MM.1S (cell line): ENCODE results near the gene ZNF764.
"Not testable (repeated sequence)": the region's sequence is repeated elsewhere in the genome, so short reads cannot be mapped to it uniquely, and the experiment has no call there.

Experiments
- CTCF ChIP-seq: fragments of 300-600 bp; sonication (generic); IDR thresholded peaks from 2 replicates; pipeline ENCODE4 v1.5.1; 2016; ENCODE audit warnings: antibody characterized with exemption, low read length, mixed read lengths
- EZH2phosphoT487 ChIP-seq: fragments of 300-600 bp; sonication (generic); IDR thresholded peaks from 2 replicates; pipeline ENCODE4 v1.6.1; 2018; ENCODE audit warnings: antibody characterized with exemption, low read length

- TF ChIP-seq EZH2phosphoT487, CTCF: not testable (repeated sequence)
Measured at GRCh38 chr16:30540916-30541464, 17.2 kb downstream of the ZNF764 start.
